Fibroblast of pulmonary artery (primary cell): ENCODE data around the gene CADPS.

Experiments
- DNase-seq: peaks from one replicate; pipeline ENCODE4 v3.0.0-alpha.2; 2010; ENCODE audit warnings: low read depth
- H3K4me3 ChIP-seq: replicated peaks from 2 replicates; pipeline ENCODE4 v1.5.1; 2011; ENCODE audit warnings: low read depth, mild to moderate bottlenecking, control low read depth, low read length, moderate library complexity
- TF ChIP-seq, protein P1 (sequence below): IDR thresholded peaks from 2 replicates; pipeline ENCODE4 v1.5.1; 2011; ENCODE audit warnings: mild to moderate bottlenecking, control low read depth, low read length, inconsistent platforms; ENCODE audit errors: missing control alignments

Gene CADPS

GRCh38 chr3:62482961-62483360 lies 392.3 kb downstream of the CADPS start:
- no peak for DNase-seq
- TF ChIP-seq, protein P1, sequence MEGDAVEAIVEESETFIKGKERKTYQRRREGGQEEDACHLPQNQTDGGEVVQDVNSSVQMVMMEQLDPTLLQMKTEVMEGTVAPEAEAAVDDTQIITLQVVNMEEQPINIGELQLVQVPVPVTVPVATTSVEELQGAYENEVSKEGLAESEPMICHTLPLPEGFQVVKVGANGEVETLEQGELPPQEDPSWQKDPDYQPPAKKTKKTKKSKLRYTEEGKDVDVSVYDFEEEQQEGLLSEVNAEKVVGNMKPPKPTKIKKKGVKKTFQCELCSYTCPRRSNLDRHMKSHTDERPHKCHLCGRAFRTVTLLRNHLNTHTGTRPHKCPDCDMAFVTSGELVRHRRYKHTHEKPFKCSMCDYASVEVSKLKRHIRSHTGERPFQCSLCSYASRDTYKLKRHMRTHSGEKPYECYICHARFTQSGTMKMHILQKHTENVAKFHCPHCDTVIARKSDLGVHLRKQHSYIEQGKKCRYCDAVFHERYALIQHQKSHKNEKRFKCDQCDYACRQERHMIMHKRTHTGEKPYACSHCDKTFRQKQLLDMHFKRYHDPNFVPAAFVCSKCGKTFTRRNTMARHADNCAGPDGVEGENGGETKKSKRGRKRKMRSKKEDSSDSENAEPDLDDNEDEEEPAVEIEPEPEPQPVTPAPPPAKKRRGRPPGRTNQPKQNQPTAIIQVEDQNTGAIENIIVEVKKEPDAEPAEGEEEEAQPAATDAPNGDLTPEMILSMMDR: no peak
- H3K4me3 ChIP-seq: no peak overlapping the region

DNA sequence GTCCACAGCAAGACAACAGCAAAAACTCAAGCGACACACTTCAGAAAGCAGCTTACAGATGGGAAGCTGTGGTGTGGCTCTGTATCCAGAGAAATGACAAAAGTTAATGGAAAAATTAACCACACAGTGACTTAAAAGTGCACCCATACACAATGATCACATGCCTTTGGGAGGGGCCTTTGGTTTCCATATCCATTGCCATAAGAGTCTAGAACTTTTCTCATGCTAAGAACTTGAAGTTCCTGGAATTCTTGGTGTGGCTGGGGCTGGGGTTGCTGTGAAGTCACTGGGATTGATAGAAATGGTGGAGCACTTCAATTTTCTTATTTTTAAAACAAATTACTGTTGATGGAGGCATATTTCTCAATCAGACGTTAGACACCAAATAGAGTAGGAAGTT lies 393.3 kb downstream of the CADPS start:
- TF ChIP-seq, protein P1: no peak
- DNase-seq: no peak
- H3K4me3 ChIP-seq: no peak overlapping the region

DNA sequence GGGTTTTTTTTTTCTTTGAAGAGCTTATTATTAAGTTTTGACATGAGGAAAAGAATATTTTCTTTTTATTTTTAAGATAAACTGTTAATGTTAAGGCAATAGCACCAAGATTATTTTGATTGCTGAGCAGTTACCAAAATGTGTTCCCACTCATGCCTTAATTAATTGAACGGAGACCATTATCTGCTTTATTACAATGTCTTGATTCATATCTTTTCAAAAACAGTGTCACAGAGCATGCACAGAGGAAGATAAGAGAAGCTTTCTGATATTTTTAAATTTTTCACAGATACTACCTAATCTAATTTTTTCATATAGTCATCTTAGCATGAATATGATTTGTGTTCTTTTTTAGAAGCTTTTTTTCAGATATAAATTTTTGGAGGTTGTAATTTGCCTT lies 395.2 kb downstream of the CADPS start:
- TF ChIP-seq, protein P1: no peak
- no peak for DNase-seq
- H3K4me3 ChIP-seq: no peak overlapping the region

DNA sequence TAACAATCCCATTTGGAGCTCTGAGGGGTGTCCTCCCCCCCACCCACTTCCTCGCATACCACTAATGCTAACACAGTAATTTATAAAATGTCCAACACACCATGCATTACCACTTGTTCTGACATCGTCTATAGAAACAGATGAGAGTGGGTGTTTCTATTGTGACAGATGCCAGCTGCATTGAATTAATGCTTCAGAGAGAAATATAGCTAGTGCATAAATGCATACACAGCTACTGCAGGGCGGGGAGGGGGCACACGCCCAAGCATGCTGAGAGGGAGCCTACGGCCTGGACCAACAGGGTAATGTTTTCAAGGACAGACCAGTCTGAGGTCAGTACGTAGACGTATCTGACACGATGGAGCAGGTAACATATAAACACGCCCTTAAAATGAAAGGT lies 395.9 kb downstream of the CADPS start:
- H3K4me3 ChIP-seq: no peak overlapping the region
- TF ChIP-seq, protein P1: no peak
- no peak for DNase-seq

- DNase-seq: no peak
- H3K4me3 ChIP-seq: no peak overlapping the region
- TF ChIP-seq, protein P1: no peak
These were observed 399.9 kb downstream of the CADPS start for GRCh38 chr3:62475306-62475705.

DNA sequence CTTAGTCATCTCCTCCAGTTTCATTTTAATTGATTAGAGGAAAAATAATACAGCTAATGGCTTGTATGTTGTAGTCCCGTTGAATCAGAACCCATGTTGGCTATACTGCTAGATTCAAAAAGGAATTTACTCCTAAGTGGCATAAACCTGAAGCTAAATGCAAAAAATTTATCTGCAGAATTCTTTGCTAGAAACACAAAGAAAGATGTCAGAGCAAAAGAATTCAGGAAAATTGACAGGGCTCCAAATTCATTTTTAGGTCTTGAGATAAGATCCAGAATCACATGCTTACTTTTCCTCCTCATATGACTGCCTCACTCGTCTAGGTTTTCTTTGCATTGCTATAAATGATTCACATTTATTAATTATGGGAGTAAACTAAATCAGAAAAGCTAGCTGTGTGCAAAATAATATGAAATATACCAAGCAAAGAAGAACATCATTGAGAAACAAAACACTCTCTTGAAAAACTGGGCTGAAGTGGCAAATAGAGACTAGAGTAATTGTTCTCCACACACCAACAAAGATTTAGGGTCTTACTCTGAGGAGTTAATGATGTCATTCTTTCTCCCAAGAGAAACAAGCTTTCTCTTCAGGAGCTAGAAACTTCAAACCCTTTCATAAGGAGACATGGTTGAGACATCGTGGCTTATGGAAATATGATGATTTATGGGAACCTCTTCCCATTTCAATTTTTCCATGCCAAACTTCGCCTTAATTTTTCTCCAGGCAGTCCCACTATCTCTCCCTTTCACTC lies 407.1 kb downstream of the CADPS start:
- DNase-seq: peak; percentile 5
- H3K4me3 ChIP-seq: no peak overlapping the region
- TF ChIP-seq, protein P1: no peak

DNA sequence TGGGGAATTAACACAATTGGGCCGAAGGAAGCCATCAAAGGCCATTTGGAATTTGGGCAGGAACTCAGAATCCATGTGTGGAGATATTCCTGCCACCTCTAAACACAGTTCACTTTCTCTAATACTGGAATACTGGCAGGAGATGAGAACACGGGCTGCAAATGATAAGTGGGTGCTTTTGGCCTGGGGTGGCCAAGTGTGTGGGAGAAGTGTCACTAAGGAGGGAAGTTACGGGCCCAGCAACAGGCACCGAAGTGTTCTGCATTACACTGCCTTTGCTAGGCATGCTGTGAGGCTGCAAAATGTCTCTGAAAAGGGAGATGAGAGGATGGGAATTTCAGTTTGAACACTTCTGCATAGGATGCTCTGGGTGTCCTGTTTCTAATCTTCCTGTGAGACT lies 412.4 kb downstream of the CADPS start:
- no peak for DNase-seq
- no peak overlapping the region for H3K4me3 ChIP-seq
- TF ChIP-seq, protein P1: no peak
